HG03095 (cell line): ENCODE data around the gene KRCC1.

Experiments
- ATAC-seq: cut with Tn5 transposase; IDR thresholded peaks from one replicate; pipeline ENCODE4 v1.9.1; 2021; ENCODE audit warnings: moderate library complexity; ENCODE audit not compliant: unreplicated experiment

Gene KRCC1

GRCh38 chr2:88077080-88077479 lies 21.5 kb upstream of the KRCC1 start:
- no peak for ATAC-seq

GRCh38 chr2:88074854-88075292 lies 19.3 kb upstream of the KRCC1 start:
- ATAC-seq, result no peak

GRCh38 chr2:88074150-88074549 lies 18.6 kb upstream of the KRCC1 start:
- ATAC-seq, result no peak

- no peak for ATAC-seq
These were observed 15.8 kb upstream of the KRCC1 start for GRCh38 chr2:88071365-88071764.

- no peak for ATAC-seq
These were observed 14.5 kb upstream of the KRCC1 start for GRCh38 chr2:88070055-88070454.

GRCh38 chr2:88069117-88069516 lies 13.5 kb upstream of the KRCC1 start:
- no peak for ATAC-seq

GRCh38 chr2:88068044-88068443 lies 12.5 kb upstream of the KRCC1 start:
- ATAC-seq, result no peak

GRCh38 chr2:88067598-88067997 lies 12.0 kb upstream of the KRCC1 start, which contains the start of gene SMYD1:
TSS of gene SMYD1 (plus strand) at chr2:88067825. CDS start at chr2:88067865, 40 bp downstream.
- no peak for ATAC-seq

- no peak for ATAC-seq
These were observed 11.6 kb upstream of the KRCC1 start for GRCh38 chr2:88067189-88067588.

- no peak for ATAC-seq
These were observed 11.0 kb upstream of the KRCC1 start for GRCh38 chr2:88066543-88066942.

- ATAC-seq, result no peak
These were observed 5.7 kb upstream of the KRCC1 start for GRCh38 chr2:88061295-88061694.

- no peak for ATAC-seq
These were observed 5.3 kb upstream of the KRCC1 start for GRCh38 chr2:88060907-88061275.

- ATAC-seq, result no peak
These were observed 4.7 kb upstream of the KRCC1 start for GRCh38 chr2:88059979-88060906.

- ATAC-seq, result no peak
These were observed 2.6 kb upstream of the KRCC1 start for GRCh38 chr2:88058191-88058590.

- ATAC-seq, result no peak
These were observed 1.9 kb upstream of the KRCC1 start for GRCh38 chr2:88057437-88057844.

- no peak for ATAC-seq
These were observed 707 bp downstream of the KRCC1 start for GRCh38 chr2:88054782-88055370.

- ATAC-seq, result no peak
These were observed 1.4 kb downstream of the KRCC1 start for GRCh38 chr2:88053934-88054781.

- no peak for ATAC-seq
These were observed 2.3 kb downstream of the KRCC1 start for GRCh38 chr2:88053296-88053695.

GRCh38 chr2:88051792-88052191 lies 3.8 kb downstream of the KRCC1 start:
- no peak for ATAC-seq

GRCh38 chr2:88049622-88050021 lies 6.0 kb downstream of the KRCC1 start:
- ATAC-seq, result no peak

- no peak for ATAC-seq
These were observed 7.0 kb downstream of the KRCC1 start for GRCh38 chr2:88048541-88048940.
